ENCODE results near the gene UQCRC2. TPM values are rescaled to one million over a fixed set of nuclear protein-coding genes. Genes with fewer than 3 reads are reported as not detected.

UQCRC2 gene
- total and polyA plus RNA-seq, 10 of the 15 experiments (the other 5 are each of a cell fraction or from before 2014, with no cell fraction given), result 256 to 563 (median 327) TPM

GRCh38 chr16:21984062-21984461, 30.9 kb downstream of the UQCRC2 start:
- intact Hi-C loops (cut with micrococcal nuclease; ENCODE audit: unreplicated experiment), result no loop called here
- POLR2A ChIA-PET, result no interaction called here
- no peak overlapping the region for H3K9ac ChIP-seq (ENCODE audit: control insufficient read depth, insufficient read depth, low read length)
- no peaks in the 10 kb centered on the region for H3K27me3 ChIP-seq (replicated peaks in 1 of 2; ENCODE audit: control insufficient read depth in 2 of 2, insufficient read depth in 2 of 2, low read length in 1 of 2)
- H3K4me3 ChIP-seq, result no peak overlapping the region
- in situ Hi-C loops (cut with MboI), result no loop called here
- peaks cover 9 to 34% of the 10 kb centered on the region in 2 experiments for H3K36me3 ChIP-seq (ENCODE audit: control insufficient read depth in 2 of 2, insufficient read depth in 2 of 2, low read length in 1 of 2)
- H3K9me3 ChIP-seq (replicated peaks; ENCODE audit: control insufficient read depth, insufficient read depth, low read length), result no peaks in the 10 kb centered on the region
- 93% methylated on average over 3 of the region's 3 CpGs for WGBS (ENCODE audit: insufficient coverage, insufficient replicate concordance, low lambda C conversion rate, missing lambda C conversion rate)
- CTCF ChIA-PET, result interaction anchor here (1.2 kb wide), 1 partner anchor 16 kb away, joined by 4 read pairs; no protein-coding TSS in a partner anchor
- SMC1A ChIA-PET (ENCODE audit: uncharacterized antibody, unreplicated experiment), result interaction anchor here (1.4 kb wide), 1 partner anchor 8 kb away, joined by 3 read pairs; no protein-coding TSS in a partner anchor
- ATAC-seq (no peak), FAIRE-seq (no peak), DNase-seq (ENCODE audit: low read depth, low spot score) (no peak)
- H2AFZ ChIP-seq (ENCODE audit: control insufficient read depth, low read depth, low read length), result no peak overlapping the region
- H3K79me2 ChIP-seq (ENCODE audit: control insufficient read depth, insufficient read depth, low read length), result no peaks in the 10 kb centered on the region
- H3K27ac ChIP-seq (ENCODE audit: control insufficient read depth, insufficient read depth), result no peak overlapping the region
- no TSS peak for BruUV-seq (replicated peaks)
- RAD21 ChIA-PET (ENCODE audit: unreplicated experiment), result no interaction called here
- H3K4me1 ChIP-seq (ENCODE audit: control insufficient read depth, insufficient read depth, low read length), result no peaks in the 10 kb centered on the region
- TF ChIP-seq EP300 (IDR thresholded peaks at IDR 0.05; ENCODE audit: borderline replicate concordance in 1 of 2, control insufficient read depth in 1 of 2, low read depth in 2 of 2, low read length in 2 of 2), result no peak
- TF ChIP-seq, protein P1, sequence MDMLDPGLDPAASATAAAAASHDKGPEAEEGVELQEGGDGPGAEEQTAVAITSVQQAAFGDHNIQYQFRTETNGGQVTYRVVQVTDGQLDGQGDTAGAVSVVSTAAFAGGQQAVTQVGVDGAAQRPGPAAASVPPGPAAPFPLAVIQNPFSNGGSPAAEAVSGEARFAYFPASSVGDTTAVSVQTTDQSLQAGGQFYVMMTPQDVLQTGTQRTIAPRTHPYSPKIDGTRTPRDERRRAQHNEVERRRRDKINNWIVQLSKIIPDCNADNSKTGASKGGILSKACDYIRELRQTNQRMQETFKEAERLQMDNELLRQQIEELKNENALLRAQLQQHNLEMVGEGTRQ (IDR thresholded peaks at IDR 0.05; ENCODE audit: borderline replicate concordance, low read depth, low read length), result no peak
- no peak for TF ChIP-seq CREM (IDR thresholded peaks at IDR 0.05; ENCODE audit: low read depth)
- no peak for TF ChIP-seq SMAD5 (IDR thresholded peaks at IDR 0.05; ENCODE audit: low read depth)
- no peak for TF ChIP-seq STAT1 (conservative IDR thresholded peaks at IDR 0.05)
- no peak for TF ChIP-seq EED (IDR thresholded peaks at IDR 0.05; ENCODE audit: low read depth)
- no peak for TF ChIP-seq SREBF2 (IDR thresholded peaks at IDR 0.05; ENCODE audit: low read length)
- TF ChIP-seq ETV6 (conservative IDR thresholded peaks at IDR 0.05 in 1 of 2, IDR thresholded peaks at IDR 0.05 in 1 of 2; ENCODE audit: borderline replicate concordance in 1 of 2, low read depth in 1 of 2), result no peak
- TF ChIP-seq, protein P2, sequence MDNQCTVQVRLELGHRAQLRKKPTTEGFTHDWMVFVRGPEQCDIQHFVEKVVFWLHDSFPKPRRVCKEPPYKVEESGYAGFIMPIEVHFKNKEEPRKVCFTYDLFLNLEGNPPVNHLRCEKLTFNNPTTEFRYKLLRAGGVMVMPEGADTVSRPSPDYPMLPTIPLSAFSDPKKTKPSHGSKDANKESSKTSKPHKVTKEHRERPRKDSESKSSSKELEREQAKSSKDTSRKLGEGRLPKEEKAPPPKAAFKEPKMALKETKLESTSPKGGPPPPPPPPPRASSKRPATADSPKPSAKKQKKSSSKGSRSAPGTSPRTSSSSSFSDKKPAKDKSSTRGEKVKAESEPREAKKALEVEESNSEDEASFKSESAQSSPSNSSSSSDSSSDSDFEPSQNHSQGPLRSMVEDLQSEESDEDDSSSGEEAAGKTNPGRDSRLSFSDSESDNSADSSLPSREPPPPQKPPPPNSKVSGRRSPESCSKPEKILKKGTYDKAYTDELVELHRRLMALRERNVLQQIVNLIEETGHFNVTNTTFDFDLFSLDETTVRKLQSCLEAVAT (IDR thresholded peaks at IDR 0.05), result no peak
- no peak for TF ChIP-seq ZNF384 (IDR thresholded peaks at IDR 0.05; ENCODE audit: borderline replicate concordance, low read depth, low read length)
- TF ChIP-seq HSF1 (IDR thresholded peaks at IDR 0.05; ENCODE audit: low read depth, low read length), result no peak
- TF ChIP-seq EZH2 (IDR thresholded peaks at IDR 0.05; ENCODE audit: borderline replicate concordance, control insufficient read depth, low read depth, low read length), result no peak
- H3K4me2 ChIP-seq (ENCODE audit: control insufficient read depth, insufficient read depth), result no peak overlapping the region
- no peaks in the 10 kb centered on the region for H4K20me1 ChIP-seq (ENCODE audit: control insufficient read depth, insufficient read depth)
